Stimulated activated CD4-positive, alpha-beta T cell treated with anti-CD3 and anti-CD28 coated beads, Interleukin-2, amount 100 ng/mL, for 4 hours (primary cell): Measurements from ENCODE around the gene AWAT1.
"Not testable (repeated sequence)": the region's sequence is repeated elsewhere in the genome, so short reads cannot be mapped to it uniquely, and the experiment has no call there.

ENCODE experiments used
- DNase-seq: peaks from one replicate; pipeline ENCODE4 v3.0.0-alpha.2; 2020; ENCODE audit warnings: low read depth

The AWAT1 gene

DNA sequence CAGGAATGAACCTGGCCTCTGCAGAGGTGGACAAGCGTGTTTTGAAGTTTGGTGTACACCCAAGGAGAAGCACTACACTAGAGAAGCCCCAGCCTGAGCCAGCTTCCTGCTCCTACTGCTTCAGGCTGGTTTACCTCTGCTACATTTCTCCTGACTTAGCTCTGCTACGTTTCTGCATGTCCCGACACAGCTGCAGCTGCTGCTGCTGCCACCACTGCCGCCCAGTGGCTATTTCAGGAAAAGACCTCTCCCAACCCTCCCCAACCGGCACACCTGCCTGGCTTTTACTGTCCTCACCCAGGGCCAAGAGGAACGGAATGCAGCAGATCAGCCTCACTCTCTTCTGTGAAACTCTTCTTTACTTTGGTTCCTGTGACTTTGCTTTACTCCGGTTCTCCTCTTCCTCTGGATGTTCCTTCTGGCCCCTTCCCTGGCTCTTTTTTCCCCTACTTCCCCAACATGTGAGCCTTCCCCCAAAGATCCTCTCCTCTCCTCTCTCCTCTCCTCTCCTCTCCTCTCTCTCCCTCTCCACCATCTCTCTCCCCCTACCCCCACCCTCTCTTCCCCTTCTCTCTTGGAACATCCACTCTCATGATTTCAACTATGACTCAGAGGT, 28.6 kb downstream of the AWAT1 start:
- DNase-seq: no peak

DNA sequence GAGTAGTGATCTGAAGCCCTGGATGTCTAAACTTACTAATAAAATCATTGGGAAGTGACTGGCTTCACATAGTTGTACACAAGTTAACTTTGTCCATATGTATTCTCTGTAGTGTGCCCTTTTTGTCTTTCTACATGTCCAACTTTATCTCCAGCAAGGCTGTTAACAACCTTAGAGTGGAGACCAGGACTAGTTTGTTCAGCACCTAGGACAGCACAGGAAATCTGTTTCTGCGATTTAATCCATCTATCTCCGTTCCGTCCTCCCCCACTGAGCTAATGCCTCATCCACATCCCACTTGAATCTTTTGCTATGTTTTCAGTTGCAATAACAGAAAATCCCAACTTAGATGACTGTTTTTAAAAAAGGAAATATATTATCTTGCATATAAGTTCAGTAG, 30.3 kb downstream of the AWAT1 start:
- no peak for DNase-seq

DNA sequence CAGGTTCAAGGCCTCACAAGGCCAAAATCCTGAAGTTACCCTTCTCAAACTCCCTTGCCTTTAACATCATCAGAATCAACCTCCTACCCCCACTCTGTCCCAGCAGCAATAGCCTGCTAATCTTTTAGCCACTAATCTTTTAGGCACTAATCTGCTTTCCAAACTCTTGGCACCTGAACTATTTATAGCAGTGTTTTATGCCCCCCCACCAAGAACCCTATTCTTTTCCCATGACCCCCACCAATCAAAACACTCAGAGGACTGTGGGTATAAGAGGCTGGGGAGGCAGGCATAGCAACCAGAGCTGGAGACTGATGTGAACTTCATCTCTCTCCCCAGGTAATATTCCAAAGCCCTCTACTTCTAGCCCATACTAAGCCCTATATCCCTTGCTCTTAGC, 33.6 kb downstream of the AWAT1 start, which contains the start of gene ARR3:
Gene ARR3 (plus strand): TSS at position 301 of the 400 bp plus-strand sequence. CDS start 1,052 bp downstream, outside the sequence.
- DNase-seq: no peak

DNA sequence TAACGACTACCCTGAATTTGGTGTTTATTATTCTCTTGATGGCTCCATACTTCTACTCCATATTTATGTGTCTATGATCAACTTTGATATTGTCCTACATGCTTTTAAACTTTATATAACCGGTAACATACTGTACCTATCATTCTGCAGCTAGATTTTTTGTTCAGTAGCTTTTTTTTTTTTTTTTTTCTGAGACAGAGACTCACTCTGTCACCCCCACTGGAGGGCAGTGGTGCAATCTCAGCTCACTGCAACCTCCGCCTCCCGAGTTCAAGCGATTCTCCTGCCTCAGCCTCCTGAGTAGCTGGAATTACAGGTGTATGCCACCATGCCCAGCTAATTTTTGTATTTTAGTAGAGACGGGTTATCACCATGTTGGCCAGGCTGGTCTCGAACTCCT, 39.6 kb downstream of the AWAT1 start:
- not testable (repeated sequence) for DNase-seq

- no peak for DNase-seq
Measured at GRCh38 chrX:70279081-70279480, 44.6 kb downstream of the AWAT1 start.

- DNase-seq: no peak
Measured at GRCh38 chrX:70280573-70280972, 46.1 kb downstream of the AWAT1 start.

DNA sequence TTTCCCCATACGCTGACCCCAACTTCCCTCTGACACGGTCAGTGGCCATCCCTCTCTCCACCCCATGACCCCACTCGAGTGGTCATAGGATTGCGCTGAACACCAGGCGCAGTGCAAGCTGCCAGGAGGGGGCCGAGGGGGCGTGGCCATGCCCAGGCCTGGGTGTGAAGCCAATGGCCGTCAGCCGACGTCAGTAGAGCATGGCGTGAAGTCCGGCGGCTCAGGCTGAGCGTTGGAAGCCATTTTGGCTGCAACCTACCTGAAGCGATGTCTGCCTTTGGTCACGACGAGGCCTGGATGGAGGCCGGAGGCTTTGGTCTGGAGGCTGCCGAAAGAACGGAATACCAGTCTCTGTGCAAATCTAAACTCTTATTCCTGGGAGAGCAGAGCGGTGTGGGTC, 47.5 kb downstream of the AWAT1 start, which contains the start of gene RAB41:
Gene RAB41 (plus strand): TSS at position 222 of the 400 bp plus-strand sequence. CDS start 46 bp downstream, at position 268.
- DNase-seq: no peak

GRCh38 chrX:70289168-70289792, 54.8 kb downstream of the AWAT1 start:
- DNase-seq: no peak
